HG03095 (cell line): ENCODE data around the gene CAMK2N2.

Experiments used
- ATAC-seq: cut with Tn5 transposase; IDR thresholded peaks from one replicate; pipeline ENCODE4 v1.9.1; 2021; ENCODE audit warnings: moderate library complexity; ENCODE audit not compliant: unreplicated experiment

CAMK2N2 gene

DNA sequence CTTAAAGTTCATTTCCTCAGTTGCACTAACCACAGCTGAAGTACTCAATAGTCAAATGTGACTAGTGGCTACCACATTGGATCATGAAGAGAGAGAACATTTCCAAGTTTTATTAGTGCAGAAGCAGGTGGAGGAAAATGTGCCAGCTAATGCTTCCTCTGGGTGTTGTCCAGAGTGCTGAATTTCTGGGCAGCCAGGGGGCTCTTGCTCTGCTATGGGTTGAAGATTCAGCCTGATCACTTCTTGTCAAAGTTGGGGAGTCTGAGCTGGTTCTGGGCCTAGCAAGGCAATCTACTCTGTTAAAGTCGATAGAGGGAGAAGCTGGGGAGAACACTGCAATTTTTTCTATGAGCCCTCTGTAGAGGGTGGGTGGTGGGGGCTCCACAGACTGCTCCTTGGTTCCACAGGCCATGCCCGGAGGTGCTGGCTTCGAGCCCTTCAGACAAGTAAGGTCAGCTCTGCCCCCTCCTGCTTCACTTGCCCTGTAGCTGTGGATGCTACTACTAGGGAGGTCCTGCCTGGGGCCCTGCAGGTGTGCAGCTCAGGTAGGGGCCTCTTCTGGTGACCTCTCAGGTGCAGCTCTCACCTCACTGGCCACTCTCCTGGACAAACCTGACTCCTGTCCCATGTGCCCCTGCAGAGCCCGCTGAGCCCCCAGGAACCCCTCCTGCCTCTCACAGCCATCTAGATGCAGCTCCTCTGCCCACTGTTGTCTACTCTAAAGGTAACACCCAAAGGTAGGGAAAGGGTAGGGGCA is 20.8 kb downstream of the CAMK2N2 start:
- ATAC-seq = no peak

- no peak for ATAC-seq
Observed at GRCh38 chr3:184239708-184240107, 21.6 kb downstream of the CAMK2N2 start.

DNA sequence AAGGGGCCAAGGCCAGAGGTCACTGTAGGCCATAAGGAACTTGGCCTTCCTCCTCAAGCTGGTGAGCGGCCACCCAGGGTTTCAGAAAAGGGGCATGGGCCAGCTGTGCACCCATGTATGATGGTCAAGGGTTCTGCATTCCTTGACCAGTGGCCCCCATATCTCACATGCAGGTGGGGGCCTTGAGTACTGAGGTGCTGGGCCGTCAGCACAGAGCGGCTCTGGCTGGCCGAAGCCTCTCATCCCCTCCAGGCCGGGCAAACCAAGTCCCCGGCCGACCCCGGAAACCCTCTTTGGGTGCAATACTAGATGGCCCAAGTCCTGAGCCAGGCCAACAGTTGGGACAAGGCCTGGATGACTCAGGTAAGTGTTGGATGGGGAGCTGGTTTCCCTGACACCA is 22.1 kb downstream of the CAMK2N2 start:
- no peak for ATAC-seq

DNA sequence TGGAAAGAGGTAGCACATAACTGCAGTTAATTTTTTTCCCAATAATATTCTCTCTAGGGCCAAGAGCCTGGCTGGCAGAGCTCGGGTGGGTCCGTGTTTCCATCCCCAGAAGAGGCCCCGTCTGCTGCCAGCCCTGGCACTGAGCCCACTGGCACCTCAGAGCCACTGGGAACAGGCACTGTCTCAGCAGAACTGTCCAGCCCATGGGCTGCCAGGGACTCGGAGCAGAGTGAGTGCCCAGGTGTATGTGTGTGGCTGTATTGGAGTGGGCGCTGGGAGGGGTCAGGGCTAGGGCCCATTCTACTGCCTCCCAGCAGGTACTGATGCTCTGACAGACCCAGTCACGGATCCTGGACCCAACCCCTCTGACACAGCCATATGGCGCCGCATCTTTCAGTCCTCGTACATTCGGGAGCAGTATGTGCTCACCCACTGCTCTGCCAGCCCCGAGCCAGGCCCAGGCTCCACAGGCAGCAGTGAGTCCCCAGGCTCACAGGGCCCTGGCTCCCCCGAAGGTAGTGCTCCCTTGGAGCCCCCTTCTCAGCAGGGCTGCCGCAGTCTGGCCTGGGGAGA is 23.0 kb downstream of the CAMK2N2 start:
- no peak for ATAC-seq

- ATAC-seq = no peak
Observed at GRCh38 chr3:184237807-184238206, 23.5 kb downstream of the CAMK2N2 start.

DNA sequence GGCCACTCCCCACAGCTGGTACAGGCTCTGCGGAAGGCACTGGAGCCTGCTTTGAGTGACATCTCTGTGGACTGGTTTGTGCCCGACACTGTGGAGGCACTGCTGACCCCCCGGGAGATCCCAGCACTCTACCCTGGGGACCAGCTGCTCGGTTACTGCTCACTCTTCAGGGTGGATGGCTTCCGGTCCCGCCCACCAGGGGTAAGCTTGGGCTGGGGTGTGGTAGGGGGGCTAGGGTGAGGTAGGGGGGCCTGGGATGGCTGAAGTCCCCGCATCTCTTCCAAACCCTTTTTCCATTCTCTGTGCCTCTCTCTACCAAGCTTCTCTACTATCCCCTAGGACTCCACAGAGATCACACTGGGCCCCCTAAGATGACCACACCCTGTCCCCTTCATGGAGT is 24.1 kb downstream of the CAMK2N2 start:
- no peak for ATAC-seq

- no peak for ATAC-seq
Observed at GRCh38 chr3:184236636-184237035, 24.7 kb downstream of the CAMK2N2 start.

GRCh38 chr3:184236033-184236410 is 25.3 kb downstream of the CAMK2N2 start:
- no peak for ATAC-seq

GRCh38 chr3:184235381-184236032 is 25.8 kb downstream of the CAMK2N2 start:
- no peak for ATAC-seq

- ATAC-seq = no peak
Observed at GRCh38 chr3:184234671-184235380, 26.5 kb downstream of the CAMK2N2 start.

DNA sequence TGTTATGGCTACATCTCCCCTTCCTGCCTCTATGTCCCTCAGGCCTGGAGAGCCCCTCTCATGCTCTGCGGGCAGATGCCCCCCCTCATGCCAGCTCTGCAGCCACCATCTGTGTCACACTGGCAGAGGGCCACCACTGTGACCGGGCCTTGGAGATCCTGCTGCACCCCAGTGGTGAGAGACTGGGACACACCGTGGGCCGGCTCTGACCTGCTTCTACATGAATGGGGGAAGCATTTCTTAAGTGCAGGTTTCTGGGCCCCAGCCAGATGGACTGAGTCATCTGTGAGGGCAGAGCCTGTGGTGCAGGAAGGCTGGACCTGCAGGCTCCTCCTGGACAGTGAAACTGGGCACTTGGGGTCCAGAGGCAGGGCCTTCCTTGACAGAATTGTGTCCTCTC is 27.1 kb downstream of the CAMK2N2 start:
- ATAC-seq = no peak

- ATAC-seq = no peak
Observed at GRCh38 chr3:184233127-184233843, 28.1 kb downstream of the CAMK2N2 start.

GRCh38 chr3:184231671-184232070 is 29.7 kb downstream of the CAMK2N2 start:
- no peak for ATAC-seq

GRCh38 chr3:184230603-184231528 is 30.5 kb downstream of the CAMK2N2 start:
- no peak for ATAC-seq

DNA sequence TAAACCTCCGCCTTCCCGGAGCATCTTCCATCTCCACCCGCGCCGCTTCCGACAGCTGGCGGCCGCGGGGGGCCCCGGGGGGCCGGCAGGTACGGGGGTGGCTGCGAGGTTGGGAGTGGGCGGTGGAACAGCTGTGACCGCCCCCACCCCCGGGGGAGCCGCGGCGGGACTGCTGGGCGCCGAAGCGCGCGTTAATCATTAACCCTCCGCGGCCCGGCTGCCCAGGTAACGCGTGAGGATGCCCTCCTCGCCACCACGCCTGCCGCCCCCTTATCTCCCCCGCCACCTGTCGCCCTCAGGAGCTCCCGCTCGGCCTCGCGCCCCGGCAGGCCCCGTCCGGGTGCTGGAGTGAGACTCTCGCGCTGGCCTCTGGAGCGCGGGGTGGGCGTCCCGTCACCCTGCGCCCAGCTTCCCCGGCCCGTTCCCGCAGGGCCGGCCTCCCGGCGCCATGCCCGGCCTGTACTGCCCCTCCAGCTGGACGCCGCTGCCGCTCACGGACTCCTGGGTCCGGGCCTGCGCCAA is 31.2 kb downstream of the CAMK2N2 start:
- no peak for ATAC-seq

GRCh38 chr3:184229394-184230080 is 31.8 kb downstream of the CAMK2N2 start, which contains the start of gene VWA5B2:
Gene VWA5B2 (plus strand): TSS chr3:184229585. CDS start chr3:184230529, 944 bp downstream.
- peak; percentile 78 for ATAC-seq

DNA sequence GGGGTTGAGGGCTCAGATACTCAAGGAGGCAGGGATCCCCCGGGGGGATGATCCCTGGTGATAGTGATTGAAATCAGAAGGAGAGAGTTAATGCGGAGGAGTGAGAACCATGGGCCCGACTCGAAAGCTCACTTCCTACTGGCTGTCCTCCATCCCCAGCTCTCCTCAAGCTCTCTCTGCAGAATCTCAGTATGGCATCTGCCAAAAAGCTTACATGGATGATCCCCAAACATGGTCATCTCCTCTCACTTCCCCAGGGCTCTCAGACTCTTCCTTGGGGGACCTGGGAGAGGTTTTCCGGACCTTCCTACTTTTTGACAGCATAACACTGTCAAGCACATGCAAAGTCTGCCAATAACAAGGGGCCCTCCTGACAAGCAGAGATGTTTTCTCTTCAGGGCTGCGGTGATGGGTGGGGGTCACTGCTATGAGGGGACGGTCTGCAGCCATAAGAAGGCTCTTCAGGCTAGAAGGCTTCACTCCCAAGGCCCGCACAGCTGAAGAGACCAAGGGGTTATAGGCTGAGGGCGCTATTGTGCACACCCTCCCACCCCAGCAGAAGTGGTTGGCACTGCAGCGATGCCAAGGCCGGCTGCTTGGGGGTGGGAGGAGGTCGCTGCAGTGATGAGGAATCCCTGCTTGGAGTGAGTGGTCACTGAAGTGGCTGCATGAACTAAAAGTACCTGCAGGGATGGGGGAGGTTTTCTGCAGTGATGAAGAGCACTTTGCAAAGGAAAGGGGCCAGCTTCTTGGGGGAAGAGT is 32.8 kb downstream of the CAMK2N2 start:
- ATAC-seq = no peak

DNA sequence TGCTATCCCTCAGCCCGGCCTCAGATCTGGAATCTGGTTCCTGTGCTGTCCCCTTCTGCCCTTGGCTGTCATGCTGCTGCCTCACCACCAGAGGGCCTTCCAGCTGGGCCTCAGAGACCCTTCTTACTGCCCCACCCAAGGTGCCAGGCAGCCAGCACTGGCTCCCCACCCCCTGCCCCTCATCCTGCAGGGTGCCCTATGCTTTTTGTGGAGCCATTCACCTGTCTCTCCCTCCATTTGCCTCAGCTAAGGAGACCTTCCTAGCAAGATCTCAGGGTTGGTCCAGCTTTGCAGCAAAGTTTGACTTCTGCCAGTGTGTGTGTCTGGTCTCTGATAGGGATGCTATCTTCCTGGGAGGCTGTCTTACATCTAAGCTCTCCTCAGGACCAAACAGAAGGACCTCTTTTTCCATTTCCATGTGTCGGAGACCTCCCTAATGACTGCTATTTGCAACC is 33.8 kb downstream of the CAMK2N2 start:
- no peak for ATAC-seq
